EH (cell line): Measurements from ENCODE around the gene UNC93B1.
"Not testable (repeated sequence)": the region's sequence is repeated elsewhere in the genome, so short reads cannot be mapped to it uniquely, and the experiment has no call there.

ENCODE experiments used
- DNase-seq: peaks from one replicate; pipeline ENCODE4 v3.0.0-alpha.2; 2015; ENCODE audit warnings: low read depth

The UNC93B1 gene

DNA sequence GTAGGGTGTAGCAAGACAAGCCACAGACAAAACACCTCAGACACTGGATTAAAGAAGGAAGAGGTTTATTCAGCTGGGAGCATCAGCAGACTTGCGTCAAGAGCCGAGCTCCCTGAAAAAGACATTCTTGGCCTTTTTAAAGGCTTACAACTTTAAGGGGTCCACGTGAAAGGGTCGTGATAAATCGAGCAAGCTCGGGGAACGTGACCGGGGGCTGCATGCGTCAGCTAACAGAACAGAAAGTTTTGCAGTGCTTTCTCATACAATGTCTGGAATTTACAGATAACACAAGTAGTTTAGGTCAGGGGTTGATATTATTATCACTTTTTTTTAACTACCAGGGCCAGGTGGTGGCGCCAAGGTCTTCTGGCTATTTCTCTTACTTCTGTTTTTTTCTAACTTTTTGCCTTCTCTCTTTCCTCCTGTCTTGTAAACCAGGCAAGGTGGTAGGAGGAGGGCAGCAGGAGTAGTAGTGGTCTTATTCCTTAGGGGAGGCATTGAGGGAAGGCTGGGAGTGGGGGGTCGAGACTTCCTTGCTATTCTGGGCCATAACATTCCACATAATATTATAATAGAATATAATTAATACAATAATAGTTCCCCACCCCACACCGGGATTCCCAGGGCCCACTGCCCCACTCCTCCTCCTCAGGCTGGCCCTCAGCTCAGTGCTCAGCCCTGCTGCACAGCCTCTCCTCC lies 5.6 kb upstream of the UNC93B1 start:
- peak; percentile 59 for DNase-seq

DNA sequence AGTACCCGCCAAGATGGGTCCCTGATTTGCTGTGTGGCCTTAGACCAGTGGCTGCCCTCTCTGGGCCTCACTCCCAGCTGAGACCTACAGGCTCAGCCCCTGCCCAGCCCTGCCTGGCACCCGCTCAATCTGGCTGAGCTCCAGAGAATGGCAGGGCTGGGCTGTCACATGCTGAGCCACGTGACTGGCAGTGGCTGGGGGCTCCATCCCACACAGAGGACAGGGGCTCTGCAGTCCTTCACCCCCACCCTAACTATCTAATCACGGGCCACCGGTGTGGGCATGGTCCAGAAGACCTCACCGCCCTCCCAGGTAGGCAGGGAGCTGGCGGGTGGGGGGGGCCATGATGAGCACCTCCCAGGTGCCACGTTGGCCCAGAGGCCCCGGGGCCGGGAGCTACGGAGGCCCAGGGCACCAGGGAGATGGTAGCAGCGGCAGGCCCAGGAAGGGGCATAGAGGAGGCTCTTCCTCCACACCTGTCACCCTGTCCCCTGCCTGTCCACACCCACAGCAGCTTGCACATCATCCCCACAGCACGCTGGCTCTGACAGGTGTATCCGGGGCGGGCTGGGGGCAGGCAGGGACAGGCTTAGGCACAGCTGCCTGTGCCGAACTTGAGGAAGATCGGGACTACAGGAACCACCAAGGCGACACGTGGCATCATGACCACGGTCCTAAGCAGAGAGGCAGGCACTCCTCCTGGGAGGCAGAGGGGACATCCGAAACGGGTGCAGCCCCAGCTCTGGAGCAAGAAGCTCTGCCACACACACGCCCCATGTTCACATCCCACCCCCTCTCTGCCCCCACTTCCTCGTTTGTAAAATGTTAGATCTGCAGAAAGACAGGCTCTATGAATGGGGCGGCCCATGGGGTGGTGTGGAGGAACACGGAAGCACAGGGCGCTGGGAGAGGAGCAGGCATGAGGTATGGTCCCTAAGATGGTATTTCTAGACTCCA lies 4.8 kb upstream of the UNC93B1 start:
- DNase-seq: no peak

DNA sequence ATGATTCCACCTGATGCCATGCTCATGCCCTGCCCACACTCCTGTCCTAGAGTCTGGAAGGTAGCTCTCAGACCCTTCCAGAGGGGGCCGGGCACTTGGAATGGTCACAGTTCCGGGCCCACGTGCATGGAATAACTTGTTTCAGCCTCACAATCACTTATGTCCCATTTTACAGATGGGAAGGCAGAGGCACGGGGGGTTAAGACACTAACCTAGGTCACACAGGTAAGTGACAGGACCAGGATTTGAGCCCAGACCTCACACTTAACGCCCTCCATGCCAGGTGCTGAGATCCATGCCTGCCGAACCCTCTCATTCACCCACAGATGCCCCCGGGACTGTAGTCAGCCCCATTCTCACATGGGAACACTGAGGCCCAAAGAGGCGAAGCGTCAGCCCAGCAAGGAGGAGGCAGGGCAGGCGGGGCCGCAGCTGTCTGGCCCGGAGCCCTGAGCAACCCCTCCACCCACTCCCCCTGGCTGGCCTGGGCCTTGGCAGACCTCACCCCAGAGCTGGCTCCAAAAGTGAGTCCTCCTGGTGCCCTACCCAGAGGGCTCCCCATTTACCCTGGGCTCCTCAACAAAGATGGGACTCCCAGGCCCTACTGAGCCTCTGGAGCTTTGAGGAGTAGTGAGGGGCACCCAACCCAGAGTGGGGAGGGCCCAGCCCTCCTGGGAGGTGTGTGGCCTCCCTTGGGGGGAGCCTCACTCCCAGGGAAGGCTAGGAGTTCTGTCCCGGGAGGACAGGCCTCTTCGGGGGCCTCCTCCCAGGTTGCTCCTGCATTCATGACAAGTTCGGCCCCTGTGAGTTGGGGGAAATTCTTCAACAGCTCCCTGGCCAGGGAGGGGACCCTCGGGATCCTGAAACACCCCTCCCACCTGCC lies 3.8 kb upstream of the UNC93B1 start:
- DNase-seq: no peak

DNA sequence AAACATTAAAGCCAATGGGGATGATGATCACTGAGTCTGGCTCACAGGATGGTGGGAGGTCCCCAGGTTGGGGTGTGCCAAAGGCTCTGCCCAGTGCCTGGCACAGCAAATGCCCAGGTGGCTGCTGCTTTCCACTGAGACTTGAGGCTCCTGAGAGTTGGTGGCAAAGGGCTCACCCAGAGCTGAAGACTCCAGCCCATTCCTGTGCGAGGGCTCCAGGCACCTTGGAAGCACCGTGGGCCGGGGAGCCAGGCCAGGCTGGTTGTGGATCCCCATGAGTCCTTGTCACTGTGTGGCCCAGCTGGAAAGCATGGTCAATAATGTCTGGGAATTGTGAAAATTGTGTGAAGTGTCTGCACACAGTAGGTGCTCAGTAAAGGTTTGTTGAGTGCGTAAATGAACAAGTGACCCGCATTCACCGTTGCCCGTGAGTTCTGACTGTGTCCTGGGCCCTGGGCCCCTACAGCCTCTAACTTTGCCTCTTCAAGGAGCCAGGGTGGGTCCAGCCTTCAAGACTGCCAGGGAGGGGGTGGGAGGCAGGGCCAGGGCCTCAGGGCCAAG lies 2.8 kb upstream of the UNC93B1 start:
- DNase-seq: no peak

DNA sequence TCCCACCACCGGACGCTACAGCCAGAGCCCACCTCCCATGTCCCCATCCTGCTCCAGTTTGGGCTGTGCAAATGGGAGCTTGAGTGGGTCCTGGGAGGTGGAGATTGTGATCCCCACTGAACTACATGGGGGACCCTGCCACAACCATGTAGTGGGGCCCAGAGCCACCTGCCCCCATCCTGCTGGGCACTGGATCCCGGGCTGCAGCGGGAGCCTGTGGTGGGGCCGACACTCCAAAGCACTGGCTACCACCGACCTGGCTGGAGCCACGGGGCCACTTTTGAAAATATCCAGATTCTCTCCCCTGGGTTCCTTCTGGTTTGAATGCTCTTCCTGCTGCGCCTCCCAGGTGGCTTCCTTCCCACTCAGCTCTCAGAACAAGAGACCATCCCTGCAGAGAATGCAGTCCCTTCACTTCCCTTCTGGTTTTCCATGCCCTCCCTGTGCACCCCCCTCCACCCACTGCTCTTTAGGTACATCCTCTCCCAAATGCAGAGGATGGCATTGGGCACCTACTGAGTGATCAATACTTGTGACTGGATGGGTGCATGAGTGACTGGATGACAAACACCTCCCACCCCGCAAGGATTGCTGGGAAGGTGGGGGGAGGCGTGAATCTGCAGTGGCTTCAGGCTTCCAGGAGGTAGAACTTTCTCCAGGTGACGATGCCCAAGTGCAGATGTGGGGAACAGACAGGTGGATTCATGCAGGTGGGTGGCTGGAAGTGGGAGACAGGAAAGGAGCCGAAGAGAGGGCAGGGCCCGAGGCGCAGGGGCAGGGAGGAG lies 846 bp upstream of the UNC93B1 start:
- no peak for DNase-seq

DNA sequence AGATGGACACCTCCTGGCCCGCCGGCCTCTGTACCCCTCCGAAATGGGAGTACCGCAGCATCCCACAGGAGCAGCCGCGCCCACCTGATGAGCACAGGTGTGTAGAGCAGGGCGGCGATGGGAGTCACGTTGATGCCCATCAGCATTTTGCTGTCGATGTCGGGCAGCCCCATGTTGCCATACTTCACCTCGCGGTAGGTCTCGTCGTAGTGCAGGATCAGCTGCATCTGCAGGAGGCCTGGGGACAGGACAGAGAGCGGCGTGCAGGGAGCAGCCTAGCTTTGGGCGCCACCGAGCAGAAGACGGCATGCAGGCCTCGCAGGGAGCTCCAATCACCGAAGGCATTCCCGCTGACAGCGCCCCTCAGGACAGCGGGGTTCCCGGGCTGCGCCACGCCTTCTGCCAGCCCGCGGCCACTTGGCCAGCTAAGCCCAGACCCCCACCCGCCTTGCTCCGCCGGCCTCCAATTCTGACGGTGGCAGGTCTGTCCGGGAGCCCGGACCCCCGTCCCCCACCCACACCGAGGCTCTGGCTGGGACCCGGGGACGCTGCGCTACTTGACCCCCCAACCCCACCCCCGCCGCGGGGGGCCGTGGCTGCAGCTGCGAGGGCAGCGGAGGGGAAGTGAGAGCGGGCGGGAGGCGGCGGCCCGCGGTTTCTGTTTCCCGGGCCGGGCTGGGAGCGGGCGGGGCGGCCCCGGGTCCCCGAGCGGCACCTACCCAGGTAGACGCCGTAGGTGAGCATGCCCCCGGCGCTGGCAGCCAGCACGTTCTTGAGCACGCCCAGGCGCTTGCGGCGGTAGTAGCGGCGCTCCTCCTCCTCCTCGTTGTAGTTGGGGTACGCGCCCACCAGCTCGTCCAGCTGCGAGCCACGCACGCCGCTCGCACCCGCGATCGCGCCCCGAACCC lies 705 bp downstream of the UNC93B1 start:
- DNase-seq: peak; percentile 33

DNA sequence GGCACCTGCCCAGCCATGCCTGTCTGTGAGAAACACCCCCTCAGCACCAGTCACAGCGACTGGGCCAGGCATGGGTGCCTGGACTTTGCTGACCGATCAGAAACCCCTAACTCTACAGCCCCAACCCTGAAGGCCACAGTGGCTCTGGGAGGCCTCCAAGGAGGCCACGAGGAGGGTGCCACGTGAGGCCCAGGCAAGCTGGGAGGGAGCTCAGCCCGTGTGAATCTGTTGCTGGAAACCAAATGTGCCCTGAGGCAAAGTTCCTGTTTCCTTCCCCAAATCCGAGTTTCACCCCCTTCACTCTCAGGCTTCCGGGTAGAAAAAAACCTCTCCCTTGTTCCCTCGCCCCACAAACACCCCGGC lies 1.3 kb downstream of the UNC93B1 start:
- peak; percentile 39 for DNase-seq

DNA sequence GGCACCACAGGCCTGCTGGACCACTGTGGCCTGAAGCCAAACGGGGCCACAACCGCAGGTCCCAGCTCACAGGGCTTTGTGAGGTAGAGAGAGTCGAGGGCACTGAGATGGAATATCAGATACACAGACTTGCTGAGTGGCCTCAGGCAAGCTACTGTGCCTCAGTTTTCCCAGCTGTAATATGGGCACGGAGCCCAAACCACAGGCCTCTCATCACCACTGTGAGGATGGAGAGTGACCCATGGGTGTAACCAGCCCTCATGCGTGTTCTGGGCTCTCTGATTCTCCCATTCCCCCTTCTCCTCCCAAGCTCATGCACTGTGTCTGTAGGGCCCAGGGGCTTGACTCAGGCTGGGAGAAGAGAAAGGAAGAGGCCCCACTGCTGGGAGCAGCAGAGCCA lies 4.2 kb downstream of the UNC93B1 start:
- DNase-seq: no peak

DNA sequence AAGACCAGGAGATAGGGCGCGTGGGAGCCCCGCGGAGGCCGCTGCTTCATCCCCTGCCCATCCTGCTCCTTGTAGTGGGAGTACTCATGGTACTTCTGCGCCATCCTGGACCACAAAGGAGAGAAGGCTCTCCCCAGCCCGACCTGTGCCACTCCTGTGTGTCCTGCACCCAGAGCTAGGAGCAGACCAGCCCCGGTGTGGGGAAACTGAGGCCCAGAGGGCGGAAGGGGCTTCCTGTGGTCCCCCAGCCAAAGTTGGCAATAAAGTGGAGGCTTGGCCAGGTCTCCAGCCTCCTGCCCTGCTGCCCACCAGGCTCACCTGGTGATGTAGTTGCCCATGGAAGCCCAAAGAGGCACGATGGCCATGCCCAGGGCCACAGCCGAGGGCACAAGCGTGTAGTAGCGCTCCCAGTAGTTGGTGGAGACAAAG lies 4.7 kb downstream of the UNC93B1 start:
- DNase-seq: no peak

DNA sequence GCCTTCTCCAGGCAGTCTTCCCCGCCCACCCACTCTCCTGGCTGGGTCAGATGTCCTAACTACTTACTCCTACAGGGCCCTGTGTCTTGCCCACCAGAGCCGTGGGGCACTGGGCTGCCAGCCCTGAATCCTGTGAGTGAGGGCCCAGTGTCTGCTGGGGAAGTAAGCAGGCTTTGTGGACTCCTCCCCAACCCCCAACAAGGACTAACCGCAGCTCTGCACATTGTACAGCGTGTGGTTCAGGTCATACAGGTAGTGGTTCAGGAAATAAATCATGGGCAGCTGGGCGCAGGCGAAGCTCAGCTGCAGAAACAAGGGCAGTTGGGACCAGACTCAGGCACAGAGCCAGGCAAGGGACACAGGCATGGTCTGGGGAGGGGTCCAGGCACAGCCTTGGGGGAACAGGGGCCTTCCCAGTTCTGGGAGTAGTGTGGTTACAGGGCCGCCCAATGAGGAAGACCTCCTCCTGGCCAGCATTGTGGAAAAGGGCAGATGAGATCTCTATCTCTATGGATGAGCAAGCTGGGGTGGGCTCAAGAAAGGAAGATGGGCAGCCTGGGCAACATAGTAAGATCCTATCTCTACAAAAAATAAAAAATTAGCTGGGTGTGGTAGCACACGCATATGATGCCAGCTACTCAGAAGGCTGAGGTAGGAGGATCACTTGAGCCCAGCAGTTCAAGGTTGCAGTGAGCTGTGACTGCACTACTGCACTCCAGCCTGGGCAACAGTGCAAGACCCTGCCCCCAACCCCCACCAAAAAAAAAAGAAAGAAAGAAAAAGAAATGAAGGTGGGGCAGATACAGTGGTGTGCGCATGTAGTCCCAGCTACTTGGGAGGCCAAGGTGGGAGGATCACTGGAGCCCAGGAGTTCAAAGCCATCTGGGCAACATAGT lies 5.5 kb downstream of the UNC93B1 start:
- DNase-seq: no peak

DNA sequence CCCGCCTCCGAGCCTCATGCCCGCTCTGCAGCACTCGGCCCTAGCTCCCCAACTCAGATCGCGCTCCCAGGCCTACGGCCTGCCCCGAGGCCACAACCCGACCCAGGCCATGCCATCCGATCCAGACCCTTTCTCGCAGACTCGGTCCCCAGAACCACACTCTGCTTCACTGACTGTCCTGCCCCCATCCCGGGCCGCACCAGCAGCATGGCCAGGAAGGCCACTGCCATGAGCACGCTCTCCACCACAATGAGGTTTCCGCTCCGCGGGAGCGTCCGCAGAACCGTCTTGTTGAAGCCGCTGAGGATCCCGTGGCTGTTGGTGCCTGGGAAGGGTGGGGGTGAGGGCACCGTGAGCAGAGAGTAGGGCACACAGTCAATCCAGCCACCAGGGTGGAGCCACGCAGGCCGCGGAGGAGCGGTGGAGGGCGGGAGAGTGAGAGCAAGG lies 6.4 kb downstream of the UNC93B1 start:
- DNase-seq: no peak

DNA sequence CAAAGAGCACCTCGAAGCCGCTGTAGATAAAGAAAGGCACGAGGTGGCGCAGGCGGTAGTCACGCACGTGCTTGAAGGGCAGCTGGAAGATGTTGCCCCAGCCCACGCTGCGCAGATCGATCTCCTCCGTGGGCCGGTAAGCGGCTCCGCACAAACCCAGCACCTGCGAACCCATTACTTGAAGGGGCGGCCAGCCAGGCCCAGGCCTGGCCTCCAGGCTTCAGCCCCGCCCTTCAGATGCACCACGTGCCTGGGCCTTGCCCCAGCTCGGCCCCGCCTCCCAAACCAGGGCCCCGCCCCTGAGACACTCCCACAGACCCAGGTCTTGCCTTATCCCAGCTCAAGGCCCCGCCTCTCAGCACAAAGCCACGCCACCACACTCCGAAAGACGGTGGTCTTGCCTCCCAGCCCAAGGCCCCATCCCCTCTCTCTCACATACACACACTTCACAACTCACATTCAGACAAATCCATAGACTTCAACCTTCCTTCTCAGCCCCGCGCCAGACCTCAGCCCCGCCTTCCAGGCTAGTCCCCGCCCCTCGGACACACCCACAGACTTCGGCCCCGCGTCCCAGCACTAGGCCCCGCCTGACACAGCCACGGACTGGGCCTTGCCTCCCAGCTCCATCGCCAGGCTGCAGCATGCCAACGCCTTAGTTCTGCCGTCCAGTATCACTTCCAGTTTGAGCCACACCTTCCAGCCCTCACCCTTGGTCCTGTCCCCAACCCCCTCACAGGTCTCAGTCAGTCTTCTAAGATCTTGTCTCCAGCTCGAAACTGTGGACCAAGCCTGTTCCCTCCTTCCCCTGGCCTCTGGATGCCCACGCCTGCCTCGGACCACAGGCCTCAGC lies 7.0 kb downstream of the UNC93B1 start:
- peak; percentile 63 for DNase-seq

DNA sequence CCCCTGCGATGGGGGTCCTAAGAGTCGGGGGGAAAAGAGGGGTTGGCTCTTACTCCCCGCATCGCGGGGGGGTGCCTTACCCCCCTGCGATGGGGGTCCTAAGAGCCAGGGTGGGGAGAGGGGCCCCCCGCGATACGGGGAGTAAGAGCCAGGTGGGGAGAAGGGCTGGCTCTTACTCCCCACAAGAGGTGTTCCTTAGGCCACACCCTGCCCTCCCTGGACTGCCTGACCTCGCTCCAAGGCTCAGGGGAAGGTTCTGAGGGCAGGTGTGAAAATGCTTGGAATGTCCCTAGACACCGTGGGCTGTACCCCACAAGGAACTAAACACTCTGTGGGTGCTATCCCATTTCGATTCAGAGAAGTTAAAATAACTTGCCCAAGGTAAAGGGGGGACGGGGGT lies 7.8 kb downstream of the UNC93B1 start:
- DNase-seq: no peak

DNA sequence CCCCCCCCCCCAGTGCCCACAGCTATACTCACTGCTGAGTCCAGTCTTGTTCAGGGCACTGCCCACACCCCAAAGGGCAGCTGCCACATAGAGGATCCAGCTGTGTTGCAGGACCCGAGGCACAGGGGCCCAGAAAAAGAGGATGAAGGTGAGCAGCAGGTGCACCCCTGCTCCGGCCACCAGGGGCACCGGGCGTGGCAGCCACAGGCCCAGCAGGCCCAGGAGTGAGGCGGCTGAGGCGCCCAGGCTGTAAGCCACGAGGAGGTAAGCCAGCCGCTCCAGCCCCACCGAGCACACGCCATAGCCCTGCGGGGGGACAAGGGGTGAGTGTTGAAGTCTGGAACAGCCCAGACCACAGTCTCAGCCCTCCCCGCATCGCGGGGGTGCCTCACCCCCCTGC lies 8.3 kb downstream of the UNC93B1 start:
- not testable (repeated sequence) for DNase-seq

DNA sequence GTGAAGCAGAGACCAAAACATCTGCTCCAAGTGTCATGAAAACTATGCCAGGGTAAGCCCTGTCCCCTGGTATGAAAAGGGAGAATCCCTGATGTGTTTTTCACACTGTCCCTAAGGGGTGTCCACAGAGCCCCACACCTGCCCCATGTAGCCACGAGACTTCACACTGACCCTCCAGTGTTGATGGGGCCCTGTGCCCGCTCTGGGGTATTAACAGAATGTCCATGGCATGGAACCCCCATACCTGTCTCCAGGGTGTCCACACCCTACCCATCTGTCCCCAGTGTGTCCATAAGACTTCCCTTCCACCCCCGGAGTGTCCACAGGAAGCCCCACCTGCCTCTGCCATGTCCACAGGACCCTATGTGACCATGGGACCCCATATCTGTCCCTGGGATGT lies 8.8 kb downstream of the UNC93B1 start:
- not testable (repeated sequence) for DNase-seq

DNA sequence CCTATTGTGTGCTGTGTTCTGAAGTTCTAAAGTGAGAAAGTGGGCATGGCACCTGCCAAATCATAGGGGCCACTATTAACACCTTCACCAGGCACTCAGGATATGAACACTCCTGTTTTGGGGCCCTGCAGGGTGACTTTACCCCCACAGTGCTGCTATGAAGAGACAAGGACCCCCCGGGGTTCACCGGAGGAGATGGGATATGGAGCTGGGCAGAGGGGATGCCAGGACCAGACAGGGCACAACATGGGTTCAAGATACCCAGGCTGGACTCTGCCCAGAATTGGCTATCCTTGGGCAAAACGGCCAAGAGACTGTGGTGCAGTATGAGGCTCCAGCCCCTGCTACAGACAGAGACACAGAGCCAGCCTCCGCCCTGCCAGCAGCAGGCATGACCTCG lies 9.5 kb downstream of the UNC93B1 start:
- DNase-seq: not testable (repeated sequence)

DNA sequence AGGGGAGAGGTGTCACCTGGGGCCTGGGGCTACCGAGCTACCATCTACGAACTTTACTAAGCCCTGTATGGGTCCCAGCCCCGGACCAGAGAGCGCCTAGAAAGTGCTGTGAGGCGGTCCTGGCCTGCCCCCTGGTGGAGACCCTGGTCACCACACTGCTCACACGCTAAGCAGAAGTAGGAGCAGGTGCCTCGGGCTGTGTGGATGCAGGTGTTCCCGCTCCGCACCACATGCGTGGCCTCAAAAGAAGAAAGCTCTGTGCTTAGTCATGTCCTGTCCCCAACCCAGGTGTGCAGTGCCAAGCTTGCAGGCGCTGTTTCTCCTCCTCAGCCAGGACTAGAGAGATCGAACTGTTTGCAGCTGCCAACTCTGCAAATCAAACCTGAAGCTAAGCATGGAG lies 10.1 kb downstream of the UNC93B1 start:
- DNase-seq: not testable (repeated sequence)
